ENCODE data around the gene JTB.
"Not testable (repeated sequence)": the region's sequence is repeated elsewhere in the genome, so short reads cannot be mapped to it uniquely, and the experiment has no call there.

The JTB gene

DNA sequence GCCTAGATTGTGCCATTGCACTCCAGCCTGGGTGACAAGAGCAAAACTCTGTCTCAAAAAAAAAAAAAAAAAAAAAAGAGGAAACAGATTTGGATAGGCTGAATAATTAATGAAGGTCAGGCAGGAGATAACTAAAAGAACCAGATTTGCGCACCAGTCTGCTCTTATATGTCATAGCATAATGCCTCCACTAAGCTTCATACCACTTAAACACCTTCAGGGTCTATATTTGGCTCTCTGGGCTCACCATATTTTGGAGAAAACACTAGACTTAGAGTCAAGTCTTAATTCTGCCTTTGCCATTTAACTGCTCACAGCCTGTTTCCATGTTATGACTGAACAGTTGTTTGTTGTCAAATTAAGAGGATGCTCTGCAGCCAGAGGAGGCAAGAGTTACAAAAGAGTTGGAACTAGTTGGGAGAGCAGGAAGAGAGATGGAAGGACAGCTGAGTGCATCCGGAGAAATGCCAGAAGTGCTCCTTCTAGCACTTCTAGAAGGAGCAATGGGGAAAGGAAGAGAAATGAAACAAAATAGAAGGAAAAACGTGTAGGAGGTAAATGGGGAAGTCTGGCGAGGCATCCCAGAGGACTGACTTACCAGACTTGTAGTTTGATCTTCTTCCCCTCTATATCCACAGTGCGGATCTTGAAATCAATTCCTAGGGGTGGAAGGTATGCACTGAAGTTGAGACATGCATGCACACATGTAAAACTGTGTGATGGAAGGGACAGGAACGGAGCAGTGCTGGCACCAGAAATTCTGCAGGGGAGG is 6.8 kb upstream of the JTB start:
- DNase-seq (ENCODE audit: low read depth) = no peak
- peak overlapping the region; percentile 93 for H3K4me3 ChIP-seq (ENCODE audit: low read depth, low read length)

DNA sequence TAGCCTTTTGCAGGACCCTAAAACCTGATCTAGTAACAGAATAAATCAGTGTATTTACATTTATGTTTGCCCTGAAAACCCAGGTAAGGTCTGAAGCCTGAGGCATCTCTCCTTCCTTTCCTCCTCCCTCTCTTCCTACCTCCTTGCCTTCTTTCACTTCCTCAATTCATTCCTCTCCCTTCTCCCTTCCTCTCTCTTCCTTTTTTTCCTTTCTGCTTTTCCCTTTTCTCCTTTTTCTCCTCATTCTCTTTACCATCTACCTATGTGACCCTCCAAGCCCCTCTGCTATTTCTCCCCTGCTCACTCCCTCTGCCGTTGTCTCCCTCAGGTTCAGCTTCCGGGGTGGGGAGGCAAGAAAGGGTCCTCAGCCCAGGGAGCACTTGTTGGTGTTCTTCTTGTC is 4.3 kb upstream of the JTB start:
- not testable (repeated sequence) for H3K4me3 ChIP-seq (ENCODE audit: low read depth, low read length); DNase-seq (ENCODE audit: low read depth)

DNA sequence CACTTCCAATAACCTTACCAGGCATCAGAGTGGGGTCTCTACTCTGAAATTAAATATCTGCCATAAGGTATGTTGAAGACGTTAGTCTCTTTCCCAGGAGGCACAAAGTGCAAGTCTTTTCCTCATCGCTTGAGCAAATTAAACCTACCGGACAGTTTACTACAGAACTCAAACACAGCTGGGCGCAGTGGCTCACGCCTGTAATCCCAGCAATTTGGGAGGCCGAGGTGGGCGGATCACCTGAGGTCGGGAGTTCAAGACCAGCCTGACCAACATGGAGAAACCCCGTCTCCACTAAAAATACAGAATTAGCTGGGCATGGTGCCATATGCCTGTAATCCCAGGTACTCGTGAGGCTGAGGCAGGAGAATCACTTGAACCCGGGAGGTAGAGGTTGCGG is 1.6 kb upstream of the JTB start:
- DNase-seq (ENCODE audit: low read depth); H3K4me3 ChIP-seq (ENCODE audit: low read depth, low read length): not testable (repeated sequence)

DNA sequence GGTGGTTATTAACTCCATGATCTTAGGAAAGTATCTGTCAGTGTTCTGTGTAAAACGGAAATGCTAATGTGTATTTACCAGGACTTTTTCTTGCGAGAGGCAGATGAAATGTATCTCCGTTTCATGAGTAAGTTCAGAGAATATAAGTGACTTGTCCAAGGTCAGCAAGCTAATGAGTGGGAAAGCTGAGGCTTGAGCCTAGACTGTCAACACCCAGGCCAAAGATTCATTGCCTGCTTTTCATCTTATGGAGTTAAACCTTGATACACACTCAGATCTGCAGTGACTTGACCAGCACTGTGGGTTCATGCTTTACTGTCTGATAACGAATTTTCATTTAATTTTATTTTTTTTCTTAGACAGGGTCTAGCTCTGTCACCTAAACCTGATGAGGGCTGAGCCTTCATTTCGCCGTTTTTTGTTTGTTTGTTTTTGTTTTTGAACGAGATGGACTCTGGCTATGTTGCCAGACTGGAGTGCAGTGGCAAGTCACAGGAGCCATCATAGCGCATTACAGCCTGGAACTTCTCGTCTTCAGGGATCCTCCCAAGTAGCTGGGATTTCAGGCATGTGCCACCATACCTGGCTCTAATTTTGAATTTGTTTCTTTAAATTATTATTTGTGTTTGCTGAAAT is 918 bp upstream of the JTB start:
- no peak for DNase-seq (ENCODE audit: low read depth)
- peak overlapping the region; percentile 98 for H3K4me3 ChIP-seq (ENCODE audit: low read depth, low read length)

DNA sequence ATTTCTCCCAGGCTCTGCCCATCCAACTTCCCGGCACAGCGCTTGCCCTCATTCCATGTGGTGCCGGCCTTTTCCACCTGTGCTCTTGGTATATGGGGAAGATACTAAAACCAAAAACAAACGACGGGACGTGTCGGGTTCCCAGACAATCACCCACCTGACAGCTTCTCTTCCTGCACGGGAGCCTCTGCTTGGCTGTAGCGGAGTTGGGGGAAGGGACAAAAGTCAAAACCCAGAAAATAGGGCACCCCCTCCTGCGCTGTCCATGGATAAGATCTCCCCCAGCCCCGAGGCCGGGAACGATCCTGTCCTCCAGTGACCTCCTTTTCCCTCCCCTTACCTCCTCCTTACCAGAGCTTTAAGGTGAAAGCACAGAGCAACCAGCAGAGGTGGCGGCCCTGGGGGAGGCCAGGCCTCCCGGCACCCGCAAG is 640 bp downstream of the JTB start:
- H3K4me3 ChIP-seq (ENCODE audit: low read depth, low read length) = peak overlapping the region; percentile 98

DNA sequence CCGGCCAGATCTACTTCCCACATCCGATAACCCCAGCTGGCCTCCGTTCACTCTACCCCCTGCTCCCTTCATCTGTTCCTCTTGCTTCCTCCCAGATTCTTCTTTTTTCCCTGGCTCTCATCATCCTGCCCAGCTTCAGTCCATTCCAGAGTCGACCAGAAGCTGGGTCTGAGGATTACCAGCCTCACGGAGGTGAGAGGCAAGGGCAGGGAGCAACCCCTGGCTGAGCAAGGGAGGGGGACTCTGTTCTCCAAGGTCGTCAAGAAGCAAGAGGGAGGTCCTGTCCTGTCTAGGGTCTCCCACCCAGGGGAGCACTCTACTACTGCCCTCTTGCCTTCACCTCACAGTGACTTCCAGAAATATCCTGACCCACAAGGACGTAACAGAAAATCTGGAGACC is 3.9 kb downstream of the JTB start:
- DNase-seq (ENCODE audit: low read depth) = no peak
- no peak overlapping the region for H3K4me3 ChIP-seq (ENCODE audit: low read depth, low read length)

More for the DNA sequence above, 640 bp downstream of the JTB start:
- DNase-seq (ENCODE audit: low read depth) = no peak

DNA sequence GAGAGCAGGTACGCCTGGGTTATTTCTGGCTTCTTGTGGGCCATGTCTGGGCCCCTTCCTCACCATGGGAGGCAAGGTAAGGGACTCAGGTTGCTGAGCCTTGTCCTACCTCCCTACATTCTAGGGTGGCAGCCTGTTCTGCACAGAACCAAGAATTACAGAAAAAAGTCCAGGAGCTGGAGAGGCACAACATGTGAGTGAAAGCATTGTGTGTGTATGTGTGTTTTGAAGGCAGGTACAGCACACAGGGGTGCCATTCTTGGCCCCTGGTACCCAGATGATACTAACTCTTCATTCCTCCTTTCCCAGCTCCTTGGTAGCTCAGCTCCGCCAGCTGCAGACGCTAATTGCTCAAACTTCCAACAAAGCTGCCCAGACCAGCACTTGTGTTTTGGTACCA is 4.4 kb downstream of the JTB start:
- H3K4me3 ChIP-seq (ENCODE audit: low read depth, low read length) = no peak overlapping the region
- no peak for DNase-seq (ENCODE audit: low read depth)

DNA sequence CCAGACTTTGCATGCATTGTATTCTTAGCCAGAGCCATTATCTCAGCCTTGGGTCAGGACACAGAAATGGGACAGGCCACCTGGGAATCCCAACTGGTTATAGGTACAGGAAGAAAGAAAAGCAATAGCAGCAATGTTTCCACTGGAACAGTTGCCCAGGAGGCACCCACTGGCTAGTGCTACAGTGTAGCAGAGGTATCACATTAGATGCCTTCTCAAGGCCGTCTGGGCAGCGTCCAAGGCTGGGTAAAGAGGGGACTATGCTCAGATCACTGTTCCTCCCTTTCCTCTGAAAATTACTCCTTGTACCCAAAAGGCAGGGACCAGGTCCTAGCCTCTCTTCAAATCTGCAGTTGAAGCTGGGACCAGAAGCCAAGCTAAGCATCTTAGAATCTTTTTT is 7.1 kb downstream of the JTB start:
- no peak overlapping the region for H3K4me3 ChIP-seq (ENCODE audit: low read depth, low read length)
- no peak for DNase-seq (ENCODE audit: low read depth)

DNA sequence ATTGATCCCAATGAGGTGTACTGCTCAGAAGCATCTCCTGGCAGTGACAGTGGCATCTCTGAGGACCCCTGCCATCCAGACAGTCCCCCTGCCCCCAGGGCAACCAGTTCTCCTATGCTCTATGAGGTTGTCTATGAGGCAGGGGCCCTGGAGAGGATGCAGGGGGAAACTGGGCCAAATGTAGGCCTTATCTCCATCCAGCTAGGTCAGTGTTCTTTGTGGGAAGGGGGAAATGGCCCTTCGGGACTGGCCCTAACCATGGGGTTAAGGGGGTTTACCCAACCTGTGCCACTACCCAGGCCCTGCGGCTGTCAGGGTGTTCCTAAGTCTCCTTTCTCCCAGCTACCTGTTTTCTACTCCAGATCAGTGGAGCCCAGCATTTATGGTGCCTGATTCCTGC is 8.5 kb downstream of the JTB start:
- no peak for DNase-seq (ENCODE audit: low read depth)
- peak overlapping the region; percentile 63 for H3K4me3 ChIP-seq (ENCODE audit: low read depth, low read length)

DNA sequence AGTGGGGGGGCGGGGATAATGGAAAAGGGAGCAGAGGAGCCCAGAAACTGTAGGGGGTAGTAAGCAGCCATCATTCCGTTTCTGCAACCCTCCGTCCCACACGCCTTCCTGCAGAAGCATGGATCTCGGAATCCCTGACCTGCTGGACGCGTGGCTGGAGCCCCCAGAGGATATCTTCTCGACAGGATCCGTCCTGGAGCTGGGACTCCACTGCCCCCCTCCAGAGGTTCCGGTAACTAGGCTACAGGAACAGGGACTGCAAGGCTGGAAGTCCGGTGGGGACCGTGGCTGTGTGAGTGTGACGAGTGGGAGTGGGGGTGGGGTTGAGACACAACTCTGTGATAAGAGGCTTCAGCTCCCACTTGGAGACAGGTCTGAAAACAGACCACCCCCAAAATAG is 9.1 kb downstream of the JTB start:
- peak overlapping the region; percentile 63 for H3K4me3 ChIP-seq (ENCODE audit: low read depth, low read length)
- no peak for DNase-seq (ENCODE audit: low read depth)

DNA sequence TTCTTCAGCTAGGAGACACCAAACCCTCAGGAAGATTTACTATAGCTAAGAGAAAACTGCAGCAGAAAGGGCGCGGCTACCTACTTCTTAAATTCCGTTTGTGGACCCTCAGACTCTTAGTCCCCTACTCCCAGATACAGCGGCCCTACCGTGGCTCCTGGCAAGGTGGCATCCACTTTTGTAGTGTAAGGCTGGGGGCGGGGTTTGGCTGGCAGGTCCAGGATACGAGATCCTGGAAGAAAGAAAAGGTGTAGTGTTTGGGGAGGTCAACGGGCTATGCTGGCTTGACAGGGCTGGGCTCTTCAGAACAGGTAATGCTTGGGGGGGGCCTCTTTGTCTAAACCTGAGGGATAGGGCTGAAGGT is 9.5 kb downstream of the JTB start:
- DNase-seq (ENCODE audit: low read depth) = no peak
- H3K4me3 ChIP-seq (ENCODE audit: low read depth, low read length) = peak overlapping the region; percentile 63

DNA sequence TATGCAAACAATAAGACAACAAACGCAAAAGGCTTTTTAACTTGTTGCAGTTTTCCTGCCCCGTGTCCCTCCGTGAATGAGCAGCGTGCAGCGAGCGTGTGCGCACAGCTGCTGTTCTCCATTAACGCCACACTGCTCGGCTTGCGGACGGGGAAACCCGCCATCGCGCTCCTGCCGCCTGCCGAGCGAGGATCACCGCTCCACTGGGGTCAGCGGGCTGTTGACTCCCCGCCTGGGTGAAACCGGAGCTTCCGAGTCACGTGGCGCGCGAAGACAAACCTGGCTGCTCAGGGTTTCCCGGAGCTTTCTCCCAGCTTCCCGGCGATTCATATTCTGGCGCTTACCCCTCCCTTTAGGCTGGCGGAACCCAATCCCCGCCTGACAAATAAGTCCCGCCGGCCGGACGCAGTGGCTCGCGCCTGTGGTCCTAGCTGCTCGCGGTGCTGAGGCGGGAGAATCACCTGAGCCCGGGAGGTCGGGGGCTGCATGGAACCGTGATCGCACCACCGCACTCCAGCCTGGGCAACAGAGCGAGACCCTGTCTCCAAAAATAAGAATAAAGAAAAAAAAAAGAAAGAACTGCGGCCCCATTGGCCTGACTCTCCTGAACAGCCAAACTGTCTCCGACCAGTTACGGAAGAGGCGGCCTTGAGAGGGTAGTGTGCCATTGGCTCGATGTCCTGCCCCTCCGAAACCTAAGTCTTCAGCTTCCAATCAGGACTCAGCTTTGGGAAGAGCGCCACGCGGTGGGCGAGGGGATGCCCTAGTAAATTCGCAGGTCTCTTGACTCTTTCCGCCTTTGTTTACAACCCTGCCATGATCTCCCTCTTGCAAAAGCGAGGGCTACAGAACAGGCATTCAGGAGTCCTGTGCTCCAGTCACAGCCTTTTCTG is 10.1 kb downstream of the JTB start, which contains the start of gene CREB3L4:
TSS of gene CREB3L4 (plus strand) at position 796 of the 893 bp plus-strand sequence. CDS start 624 bp downstream, outside the sequence.
- peak within 1 kb of the TSS; percentile 63 for H3K4me3 ChIP-seq (ENCODE audit: low read depth, low read length)
- DNase-seq (ENCODE audit: low read depth) = peak; percentile 97

DNA sequence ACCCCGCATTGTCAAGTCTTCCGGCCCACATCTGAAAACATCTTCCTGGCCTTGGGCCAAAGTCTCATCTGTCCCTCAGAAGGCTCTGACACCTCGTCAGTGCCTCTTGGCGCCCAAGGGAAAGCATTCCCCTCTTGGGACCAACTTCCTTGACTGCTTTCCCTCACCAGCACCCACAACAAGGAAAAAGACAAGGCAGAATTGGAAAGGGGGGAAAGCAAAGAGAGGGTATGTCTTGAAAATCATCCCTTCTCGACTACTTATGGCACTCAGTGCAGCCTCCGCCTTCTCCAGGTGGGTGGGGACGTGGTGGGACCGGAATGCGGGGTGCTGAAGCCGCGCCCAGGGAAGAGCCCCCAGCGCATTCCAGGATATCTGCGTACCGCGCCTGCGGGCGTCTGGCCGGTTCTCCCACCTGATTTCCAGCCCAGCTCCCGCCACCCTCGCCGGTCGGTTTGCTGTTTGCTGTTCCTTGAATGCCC is 13.6 kb downstream of the JTB start:
- H3K4me3 ChIP-seq (ENCODE audit: low read depth, low read length) = peak overlapping the region; percentile 71
- DNase-seq (ENCODE audit: low read depth) = no peak

DNA sequence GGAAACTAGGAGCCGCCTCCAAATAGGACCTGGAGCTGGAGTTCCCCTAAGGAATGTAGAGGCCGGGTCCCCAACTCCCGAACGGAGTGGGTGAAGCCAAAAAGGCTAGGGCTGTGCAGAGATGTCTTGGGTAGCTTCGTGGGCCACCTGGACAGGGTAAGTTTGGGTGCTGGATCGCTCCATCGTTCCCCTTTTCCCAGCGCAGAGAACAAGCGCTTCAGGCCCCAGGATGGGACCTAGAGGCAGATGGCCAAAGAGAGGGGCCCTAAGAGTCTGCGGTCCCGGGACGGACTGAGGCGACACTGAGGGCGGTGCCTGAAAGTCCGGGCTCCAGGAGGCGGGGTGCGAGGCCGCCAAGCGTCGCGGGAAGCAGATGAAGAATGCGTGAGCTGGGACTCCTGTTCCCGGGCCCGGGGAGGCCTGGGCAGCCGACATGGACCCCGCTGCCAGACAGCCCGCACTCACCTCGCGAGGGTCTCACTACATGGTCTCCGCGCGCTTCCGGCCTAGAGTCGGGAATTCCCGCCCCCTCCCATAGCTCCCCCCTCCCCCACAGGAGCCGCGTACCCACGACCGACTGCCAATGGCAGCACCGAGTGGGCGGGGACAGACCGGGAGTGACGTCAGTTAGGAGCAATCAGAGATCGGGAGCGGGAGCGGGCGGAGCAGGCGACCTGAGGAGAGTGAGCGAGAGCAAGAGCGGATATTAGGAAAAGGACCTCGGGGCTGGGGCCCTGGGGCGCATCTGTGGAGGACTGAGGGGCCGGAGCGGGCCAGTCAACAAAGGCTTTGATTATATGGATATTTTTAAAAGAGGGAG is 14.2 kb downstream of the JTB start, which contains the start of gene SLC39A1:
TSS of gene SLC39A1 (minus strand) at position 508 of the 820 bp plus-strand sequence. CDS start 822 bp downstream, outside the sequence.
- H3K4me3 ChIP-seq (ENCODE audit: low read depth, low read length) = peak within 1 kb of the TSS; percentile 71
- peak; percentile 87 for DNase-seq (ENCODE audit: low read depth)

DNA sequence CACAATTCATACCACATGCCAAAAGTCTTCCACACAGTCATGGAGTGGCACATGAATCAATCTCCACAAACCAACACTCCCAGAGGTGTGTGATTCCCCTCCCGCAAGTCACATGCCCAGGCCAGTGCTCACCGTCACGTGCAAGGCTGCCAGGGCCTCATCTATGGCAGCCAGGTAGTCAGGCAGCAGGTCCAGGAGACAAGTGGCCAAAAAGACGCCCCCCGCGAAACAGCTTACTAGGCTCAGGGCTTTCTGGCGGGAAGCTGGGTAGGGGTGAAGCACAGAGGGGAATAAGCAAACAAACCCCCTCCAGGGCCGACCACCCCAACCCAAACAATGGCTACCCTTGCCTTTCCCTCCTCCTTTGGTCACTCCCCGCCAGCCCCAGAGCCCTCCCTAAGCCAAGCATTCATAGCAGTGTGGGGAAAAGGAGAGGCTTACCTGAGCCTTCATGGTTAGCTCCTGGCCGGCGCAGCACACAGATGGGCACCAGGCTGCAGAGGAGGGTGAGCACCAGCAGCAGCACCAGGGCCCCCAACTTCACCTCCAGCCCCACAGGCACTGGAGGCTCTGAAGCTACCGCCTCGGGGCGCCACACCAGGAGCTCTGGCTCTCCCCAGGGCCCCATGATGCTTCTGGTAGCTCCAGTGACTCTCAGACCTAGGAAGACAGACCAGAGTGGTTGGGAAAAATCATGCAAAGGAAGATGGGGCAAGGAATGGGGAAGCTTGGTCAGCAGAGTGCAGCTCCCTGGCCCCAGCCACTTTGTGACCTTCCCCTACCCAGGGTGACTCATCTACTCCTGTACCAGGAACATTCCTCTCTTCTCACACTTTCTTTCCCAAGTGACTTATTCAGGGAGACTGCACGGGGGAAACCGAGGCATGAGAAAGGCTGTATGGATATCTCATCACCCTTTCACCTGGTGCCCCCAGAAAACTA is 15.1 kb downstream of the JTB start:
- H3K4me3 ChIP-seq (ENCODE audit: low read depth, low read length) = peak overlapping the region; percentile 71
- no peak for DNase-seq (ENCODE audit: low read depth)

DNA sequence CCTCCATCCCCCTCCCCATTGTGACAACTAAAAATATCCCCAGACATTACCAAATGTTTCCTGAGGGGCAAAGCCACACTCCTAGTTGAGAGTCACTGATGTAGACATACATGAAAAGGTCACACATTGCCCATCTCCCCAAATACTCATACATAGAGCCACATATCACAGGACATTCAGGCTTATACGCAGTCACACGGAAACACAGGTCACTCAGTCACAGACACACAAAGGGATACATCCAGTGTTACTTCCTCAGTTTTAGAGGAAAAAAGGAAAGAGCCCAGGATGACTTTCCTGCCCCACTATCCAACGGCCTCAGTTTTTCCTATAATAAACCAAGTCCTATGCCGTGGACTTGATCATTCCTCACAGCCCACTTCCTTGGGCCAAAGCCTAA is 16.1 kb downstream of the JTB start:
- H3K4me3 ChIP-seq (ENCODE audit: low read depth, low read length) = peak overlapping the region; percentile 71
- no peak for DNase-seq (ENCODE audit: low read depth)

DNA sequence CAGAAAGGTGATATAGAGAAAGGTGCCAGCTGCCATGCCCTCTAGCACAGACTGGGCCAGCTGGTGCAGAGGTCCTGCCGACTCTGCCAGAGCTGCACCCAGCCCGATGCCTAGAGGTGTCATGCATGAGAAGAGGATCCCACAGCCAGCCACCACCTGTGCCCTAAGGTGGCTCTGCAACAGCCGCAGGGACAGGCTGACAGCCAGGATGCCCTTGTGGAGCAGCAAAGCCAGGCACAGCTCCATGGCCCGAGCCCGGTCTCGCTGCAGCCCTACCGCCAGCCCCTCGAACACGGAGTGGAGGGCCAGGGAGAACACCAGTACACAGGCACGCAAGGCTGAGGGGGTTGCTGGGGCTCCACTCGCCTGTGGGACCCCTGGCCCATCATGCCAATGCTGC is 17.3 kb downstream of the JTB start:
- no peak overlapping the region for H3K4me3 ChIP-seq (ENCODE audit: low read depth, low read length)
- DNase-seq (ENCODE audit: low read depth) = no peak

DNA sequence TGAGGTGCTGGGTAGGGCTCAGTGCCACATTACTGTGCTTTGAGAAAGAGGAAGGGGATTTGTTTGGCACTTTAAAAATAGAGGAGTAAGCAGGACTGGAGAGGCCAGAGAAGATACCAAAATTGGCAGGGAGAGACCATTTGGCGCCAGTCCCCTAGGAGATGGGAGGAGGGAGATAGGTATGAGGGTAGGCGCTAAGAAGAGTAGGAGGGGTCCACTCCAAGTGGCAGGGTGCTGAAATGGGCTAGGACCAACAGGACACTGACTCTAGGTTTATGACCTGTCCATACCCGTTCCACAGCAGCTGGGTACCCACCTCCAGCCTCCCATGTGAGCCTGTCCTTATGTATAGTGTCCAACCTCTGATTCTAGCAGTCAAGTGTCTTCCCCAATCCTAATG is 18.0 kb downstream of the JTB start:
- DNase-seq (ENCODE audit: low read depth) = no peak
- H3K4me3 ChIP-seq (ENCODE audit: low read depth, low read length) = no peak overlapping the region
